GM19452 (cell line): ENCODE results near the gene MEF2B.
"Not testable (repeated sequence)": the region's sequence is repeated elsewhere in the genome, so short reads cannot be mapped to it uniquely, and the experiment has no call there.

ENCODE experiments used
- ATAC-seq: cut with Tn5 transposase; IDR thresholded peaks from one replicate; pipeline ENCODE4 v1.9.1; 2021; ENCODE audit not compliant: unreplicated experiment

The MEF2B gene

DNA sequence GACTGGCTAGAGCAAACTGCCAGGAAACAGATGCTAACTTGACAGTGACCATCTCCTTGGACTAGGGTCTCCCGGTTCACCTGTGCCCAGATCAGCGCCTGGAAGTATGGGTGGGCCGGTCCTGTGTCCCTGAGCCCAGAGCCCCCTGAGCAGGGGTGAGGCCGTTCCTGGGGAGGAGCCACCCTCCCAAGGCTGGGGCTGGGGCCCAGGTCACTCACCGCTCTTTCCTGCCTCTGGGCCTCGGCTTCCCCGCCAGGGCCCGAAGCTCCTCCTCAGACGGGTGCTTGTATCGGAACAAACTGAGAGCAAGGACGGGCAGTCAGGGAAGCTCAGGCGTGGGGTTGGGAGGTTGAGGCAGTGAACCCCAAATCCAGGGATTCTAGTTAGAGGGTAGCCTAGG lies 37.2 kb downstream of the MEF2B start:
- no peak for ATAC-seq

DNA sequence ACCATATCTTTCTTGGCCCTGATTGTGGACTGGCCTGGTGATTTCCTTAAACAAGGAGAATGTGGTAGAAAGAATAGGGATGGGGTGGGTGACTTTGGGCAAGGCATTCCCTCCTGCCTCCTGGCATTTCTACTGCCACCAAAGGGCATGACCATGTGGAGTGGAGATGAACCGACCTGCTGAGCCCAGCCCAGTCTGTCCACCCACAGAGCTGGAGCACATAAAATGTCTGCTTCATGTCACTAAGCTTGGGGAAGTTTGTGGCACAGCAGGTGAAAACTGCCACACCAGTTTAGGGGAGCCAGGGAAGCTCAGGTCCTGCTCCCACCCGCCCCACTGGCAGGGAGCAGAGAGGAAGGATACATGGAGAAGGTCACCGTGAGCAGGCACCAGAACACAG lies 38.1 kb downstream of the MEF2B start:
- ATAC-seq: no peak

DNA sequence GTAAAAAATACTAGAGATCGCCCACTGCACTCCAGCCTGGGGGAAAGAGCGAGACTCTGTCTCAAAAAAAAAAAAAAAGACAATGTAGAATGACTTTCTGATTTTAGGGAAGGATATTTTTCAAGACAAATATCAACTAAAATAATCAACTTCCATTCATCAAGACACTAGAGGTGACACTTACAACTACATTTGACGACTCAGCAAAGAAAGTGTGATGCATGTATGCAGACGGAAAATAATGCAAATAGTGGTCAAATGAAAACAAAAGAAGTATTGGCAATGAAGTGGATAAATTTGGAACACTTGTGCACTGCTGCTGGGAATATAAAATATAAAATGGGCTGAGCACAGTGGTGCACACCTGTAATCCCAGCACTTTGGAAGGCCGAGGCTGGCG lies 44.0 kb downstream of the MEF2B start:
- no peak for ATAC-seq

DNA sequence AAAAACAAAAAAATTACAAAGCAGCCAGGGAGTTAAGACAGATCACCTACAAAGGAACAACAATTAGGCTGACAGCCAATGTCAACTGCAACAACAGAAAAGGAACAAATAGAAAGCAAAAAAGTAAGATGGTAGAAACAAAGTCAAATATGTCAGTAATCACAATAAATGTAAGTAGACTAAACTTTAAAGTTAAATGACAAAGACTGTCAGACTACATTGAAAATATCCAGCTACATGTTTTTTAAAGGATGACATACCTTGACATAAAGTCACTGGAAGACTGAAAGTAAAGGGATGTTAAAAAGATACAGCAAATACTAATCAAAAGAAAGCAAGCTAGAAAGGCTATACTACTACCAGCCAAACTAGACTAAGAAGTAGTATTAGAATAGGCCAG lies 46.7 kb downstream of the MEF2B start:
- no peak for ATAC-seq

DNA sequence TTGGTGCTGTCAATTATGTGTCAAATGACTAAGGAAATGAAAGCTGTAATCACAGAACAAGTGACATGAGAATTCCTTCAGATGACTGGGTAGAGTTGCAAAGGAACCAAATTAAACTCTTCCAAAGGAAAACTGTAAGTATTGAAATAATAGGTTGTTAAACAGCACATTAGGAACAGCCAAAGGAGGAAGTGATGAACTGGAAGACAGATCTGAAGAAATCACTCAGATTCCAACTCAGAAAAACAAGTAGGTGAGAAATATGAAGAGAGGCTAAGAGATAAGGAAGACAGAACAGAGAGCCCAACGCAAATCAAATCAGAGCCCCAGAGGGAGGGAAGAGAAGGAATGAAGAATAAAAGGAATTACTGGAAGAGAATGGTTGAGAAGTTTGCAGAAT lies 47.2 kb downstream of the MEF2B start:
- no peak for ATAC-seq

DNA sequence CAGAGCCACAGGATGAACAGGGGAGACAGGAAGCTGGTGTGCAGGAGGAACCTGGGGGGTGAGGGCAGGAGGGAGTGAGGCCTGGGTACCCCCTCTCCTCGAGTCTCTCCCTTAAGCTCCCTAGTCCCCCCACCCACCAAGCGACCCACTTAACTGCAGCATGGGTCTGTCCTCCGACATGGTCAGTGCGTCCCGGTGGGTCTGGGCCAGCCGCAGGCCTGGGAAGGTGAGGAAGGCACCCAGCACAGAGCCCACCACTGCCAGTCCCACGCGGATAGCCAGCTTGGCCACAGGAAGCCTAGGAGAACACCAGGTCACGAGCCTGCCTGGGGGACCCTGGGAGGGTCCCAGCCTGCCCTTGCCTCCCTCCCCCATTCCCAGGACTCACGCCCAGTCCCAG lies 48.7 kb downstream of the MEF2B start:
- ATAC-seq: no peak

DNA sequence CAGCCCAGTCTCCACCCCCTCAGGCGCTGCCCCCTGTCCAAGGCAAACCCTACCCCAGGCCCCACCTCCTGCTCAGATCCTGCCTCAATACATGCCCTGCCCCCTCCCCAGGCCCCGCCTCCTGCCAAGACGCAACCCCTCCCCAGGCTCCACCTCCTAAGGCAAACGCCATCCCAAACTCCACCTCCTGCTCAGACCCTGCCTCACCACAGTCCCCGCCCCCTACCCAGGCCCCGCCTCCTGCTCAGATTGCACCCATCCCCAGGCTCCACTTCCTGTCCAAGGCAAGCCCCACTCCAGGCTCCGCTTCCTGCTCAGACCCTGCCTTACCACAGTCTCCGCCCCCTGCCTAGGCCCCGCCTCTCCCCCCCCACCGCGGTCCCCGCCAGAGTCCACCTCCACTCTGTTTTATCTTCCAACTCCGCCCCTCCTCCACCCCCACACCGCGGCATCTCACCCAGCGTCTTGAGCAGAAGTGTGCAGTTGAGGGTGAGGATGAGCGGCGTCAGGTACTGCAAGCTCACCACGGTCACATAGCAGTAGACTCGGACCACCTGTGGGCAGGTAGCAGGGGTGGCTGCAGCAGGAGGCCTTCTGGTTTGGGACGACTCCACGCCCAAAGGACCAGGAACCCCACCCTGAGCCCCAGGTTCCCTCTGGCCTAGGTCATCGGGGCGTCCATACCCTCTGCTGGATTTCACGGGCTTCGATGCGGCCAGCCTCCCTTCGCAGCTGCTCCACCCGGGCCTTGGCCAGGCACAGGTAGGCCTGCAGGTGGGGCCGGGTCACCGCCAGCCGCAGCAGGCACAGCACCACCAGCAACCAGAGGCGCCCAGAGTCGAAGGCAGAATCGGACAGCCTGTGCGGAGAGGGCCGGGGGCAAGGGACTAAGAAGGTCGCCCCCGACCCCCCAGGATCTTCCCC lies 49.5 kb downstream of the MEF2B start:
- no peak for ATAC-seq

DNA sequence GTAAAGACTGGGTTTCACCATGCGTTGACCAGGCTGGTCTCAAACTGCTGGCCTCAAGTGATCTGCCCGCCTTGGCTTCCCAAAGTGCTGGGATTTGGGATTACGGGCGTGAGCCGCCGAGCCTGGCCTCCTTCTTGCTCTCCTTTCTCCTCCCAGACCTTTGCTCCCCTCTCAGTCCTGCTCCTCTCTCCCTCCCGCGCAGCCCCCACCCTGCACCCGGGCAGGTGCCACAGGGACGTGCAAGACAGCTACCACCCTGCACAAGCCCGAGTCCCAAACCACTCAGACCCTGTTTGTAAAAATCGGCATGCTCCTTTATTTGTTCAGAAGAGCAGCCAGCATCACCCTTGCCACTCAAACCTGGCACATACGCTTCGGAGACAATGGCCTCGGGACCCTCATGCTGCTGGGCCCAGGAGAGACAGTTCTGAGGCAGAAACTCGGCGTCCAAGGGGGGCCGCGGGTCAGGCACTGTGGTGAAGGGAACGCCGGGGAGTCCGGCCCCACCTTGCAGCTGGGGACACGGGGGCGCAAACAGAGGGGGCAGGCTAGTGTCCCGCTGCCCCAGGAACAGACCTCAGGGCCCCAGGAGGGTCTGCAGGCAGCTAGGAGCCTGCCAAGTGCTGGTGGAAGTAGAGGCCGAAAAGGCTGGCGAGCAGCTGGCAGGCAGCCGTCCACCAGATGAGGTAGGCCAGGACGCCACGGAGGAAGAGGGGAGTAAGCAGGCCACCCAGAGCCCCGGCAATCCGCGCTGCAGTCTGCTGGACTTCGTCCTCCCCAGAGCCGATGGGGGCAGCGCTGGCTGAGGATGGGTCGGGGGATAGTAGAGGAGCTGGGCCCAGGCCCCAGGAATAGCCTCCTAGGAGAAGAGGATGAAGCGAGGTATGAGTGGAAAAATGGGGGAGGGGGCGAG lies 50.5 kb downstream of the MEF2B start:
- ATAC-seq: no peak

DNA sequence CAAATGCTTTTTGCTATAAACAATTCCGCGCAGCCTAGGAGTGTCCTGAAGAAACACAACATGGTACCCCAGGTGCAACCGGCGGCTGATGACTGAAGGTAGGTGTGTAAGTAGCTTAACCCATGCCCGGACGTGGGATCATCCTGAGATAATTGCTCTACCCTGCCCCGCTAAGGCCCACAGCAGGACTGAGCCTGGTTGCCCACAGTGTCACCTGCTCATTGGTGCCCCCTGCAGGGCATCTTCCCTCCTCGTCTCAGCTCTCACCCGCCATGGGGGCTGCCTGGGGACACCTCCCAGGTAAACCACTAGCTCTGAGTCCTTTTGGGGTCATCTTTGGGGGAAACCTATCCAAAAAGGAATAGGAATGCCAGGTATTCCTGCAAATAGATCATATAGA lies 54.1 kb downstream of the MEF2B start:
- ATAC-seq: no peak

DNA sequence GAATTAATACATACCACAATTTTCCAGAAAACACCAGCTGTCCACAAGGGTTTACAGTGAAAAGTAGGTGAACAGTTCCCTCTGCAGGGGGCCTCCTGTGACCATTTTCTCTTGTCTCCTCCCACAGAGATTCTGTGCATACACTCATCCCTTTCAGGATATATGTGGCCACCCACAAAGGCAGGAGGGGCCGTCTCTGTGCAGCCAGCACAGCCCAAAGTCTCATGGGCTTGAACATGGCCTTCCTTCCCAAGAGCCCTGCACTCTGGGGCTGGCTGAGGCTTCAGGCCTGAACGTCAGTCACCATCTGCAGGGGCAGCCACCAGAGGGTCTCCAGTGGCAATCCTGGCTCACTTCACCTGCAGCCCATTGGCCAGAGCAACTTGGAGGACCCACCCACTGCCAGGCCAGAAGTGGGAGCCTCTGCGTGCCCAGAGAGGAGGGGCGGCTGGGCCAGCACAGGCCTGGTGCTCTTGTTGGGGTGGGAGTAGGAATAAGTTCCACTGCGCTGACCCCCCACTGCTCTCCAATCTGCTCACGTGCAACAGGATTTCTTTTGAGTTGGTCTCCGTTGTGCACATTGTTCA lies 56.9 kb downstream of the MEF2B start:
- no peak for ATAC-seq

DNA sequence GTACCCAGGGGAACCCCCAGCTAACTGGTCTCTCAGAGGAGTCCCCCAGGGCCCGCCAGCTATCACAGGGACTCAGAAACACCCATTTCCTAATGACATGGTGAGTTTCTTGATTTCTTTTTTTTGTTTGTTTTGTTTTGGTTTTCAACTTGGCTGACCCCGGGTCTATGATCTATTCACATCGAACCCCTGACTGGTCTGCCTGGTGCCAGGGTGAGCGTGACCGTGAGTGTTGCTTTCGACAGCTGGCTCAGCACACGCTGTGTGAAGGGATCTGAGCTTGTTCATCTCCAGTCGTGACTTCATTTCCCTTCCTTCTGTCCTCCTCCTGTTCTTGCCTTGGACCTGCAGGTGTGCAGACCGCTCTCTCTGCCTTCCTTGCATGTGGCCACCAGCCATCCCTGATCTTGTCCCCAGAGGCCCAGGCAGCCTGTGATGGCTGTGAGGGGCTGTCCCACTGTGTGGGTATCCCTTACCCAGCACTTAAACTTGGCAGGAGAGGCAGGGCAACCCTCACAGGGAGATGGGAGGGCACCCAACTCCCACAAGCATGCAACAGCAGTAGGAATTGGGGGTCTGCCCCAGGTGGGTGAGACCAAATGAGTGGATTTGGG lies 58.0 kb downstream of the MEF2B start:
- ATAC-seq: no peak

DNA sequence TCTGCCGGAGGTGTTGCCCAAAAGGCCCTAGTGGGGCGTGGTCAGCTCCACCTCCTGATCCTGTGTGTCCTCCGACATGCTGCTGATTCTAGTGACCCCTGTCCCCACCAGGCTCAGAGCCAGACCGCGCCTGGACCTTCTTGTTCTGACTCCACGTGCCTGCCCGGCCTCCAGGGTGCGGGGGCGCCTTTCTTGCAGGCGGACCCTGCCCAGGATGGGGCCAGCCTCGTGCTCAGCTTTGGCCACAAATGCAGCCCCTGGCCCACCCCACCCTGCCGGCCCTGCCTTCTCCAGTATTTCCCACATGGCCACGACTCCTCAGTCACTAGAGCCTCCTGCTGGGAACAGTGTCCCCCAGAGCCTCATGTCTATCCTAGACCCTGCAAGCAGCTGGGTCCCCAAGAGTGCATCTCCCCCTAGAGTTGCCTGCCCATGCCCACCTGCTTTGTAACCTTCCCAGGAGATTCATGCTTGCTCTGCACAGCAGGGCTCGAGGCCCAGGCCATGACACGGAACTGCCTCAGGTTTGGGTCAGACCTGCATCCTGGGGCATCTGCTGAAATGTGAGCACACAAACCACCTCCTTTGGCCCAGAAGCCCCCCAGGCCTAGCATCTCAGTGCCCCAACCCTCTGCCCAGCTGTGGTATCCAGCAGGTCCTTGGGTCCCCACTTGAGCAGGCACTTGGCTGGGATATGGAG lies 58.8 kb downstream of the MEF2B start:
- ATAC-seq: no peak

DNA sequence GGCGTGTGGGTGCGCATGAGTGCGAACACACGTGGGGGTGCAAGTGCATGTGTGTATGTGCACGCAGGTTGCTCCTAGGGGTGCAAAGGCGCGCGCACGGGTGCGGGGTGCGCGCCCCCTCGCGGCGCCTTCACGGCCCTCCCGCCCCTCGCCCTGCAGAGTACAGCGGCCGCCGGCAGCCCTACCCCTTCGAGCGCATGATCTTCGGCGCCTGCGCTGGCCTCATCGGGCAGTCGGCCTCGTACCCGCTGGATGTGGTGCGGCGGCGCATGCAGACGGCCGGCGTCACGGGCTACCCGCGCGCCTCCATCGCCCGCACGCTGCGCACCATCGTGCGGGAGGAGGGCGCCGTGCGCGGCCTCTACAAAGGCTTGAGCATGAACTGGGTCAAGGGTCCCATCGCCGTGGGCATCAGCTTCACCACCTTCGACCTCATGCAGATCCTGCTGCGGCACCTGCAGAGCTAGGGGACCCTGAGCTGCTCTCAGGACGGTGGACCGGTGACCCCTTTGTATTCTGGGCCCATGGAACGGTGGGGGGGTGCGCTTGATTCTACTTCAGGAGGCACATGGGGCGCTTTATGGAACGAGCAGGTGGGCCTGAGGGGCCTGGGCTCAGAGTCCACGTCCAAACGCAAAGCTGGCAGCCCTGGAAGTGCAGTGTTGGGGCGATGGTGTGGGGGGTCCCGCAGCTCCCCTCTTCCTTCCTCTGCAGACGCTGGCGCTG lies 59.5 kb downstream of the MEF2B start:
- no peak for ATAC-seq

DNA sequence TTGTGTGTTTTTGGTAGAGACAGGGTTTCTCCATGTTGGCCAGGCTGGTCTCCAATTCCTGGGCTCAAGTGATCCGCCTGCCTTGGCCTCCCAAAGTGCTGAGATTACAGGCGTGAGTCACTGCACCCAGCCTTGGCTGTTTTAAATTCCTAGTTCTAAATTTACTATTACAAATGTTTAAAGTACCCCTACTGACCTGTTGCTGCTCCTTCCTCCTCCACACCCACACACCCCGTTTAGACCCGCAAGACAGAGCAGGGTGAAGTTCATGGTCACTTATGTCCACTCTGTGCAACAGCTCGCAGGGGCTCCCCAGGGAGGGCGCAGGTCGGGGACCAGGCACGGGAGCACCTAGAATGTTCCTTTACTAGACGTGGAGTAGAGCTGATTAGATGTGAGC lies 60.5 kb downstream of the MEF2B start:
- no peak for ATAC-seq

DNA sequence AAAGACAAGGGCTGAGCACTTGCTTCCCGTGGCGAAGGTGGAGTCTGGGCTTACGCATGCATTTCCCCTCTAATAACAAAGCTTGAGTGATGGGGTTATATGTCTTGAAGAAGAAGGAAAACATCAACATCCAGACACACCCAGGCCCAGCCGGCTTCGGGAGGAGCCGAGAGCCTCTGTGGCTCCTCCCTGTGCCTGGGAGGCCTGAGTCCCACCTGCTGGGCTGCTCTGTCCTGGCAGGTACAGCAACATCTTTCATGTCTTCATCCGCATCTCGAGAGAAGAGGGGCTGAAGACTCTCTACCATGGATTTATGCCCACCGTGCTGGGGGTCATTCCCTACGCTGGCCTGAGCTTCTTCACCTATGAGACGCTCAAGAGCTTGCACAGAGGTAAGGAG lies 62.4 kb downstream of the MEF2B start:
- ATAC-seq: no peak

DNA sequence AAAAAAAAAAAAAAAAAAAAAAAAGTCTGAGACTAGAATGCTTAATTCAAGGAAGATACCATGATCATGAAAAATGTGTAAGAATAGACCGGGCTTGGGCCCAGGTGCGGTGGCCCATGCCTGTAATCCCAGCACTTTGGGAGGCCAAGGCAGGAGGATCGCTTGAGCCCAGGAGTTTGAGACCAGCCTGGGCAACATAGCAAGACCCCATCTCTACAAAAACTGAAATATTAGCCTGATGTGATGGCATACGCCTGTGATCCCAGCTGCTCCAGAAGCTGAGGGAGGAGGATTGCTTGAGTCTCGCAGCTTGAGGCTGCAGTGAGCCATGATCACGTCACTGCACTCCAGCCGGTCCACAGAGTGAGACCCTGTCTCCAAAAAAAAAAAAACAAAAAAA lies 63.1 kb downstream of the MEF2B start:
- ATAC-seq: not testable (repeated sequence)

DNA sequence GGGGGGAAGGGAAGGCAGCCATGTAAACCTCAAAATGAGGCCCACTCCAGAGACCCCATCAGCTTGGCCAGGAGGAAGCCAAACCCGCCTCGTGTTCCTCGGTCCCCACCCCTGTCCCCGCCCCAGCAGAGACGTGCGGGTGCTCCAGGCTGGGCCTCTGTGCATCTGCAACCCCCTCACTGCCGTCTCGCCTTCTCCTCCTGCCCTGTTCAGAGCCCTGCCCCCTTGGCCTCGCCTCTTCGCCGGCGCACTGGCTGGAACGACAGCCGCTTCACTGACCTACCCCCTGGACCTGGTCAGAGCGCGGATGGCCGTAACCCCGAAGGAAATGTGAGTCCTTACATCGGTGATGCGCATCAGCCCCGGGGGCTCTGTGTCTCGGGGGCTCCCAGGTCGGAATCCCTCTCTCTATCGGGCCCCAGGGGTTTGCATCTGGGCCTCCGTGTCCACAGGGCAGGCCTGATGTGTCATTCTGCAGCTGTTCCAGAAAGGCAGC lies 64.0 kb downstream of the MEF2B start:
- no peak for ATAC-seq

DNA sequence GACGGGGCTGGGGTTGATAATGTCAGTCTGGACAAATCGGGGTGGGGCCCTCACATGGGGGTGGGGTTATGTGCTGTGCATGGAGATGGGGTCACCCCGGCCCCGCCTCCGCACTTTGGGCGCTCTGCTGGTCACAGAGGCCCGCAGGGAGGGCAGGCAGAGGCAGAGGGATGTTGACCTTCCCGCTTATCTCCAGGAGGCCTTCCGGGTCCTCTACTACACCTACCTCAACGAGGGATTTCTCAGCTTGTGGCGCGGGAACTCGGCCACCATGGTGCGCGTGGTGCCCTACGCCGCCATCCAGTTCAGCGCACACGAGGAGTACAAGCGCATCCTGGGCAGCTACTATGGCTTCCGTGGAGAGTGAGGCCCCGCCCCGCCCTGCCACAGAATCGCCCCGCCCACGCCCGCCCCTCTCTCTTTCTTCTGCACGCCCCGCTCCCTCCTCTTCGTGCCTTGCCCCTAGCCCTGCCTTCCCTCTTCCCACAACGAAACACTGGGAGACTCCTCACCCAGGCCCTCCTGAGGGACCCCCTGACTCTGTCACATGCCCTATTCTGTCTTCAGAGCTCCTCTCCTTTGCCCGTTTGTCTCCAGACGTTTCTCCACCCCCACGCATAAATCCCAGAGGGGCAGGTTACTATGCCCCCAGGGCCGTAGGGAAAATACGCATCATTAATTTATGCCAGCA lies 64.6 kb downstream of the MEF2B start:
- ATAC-seq: no peak

DNA sequence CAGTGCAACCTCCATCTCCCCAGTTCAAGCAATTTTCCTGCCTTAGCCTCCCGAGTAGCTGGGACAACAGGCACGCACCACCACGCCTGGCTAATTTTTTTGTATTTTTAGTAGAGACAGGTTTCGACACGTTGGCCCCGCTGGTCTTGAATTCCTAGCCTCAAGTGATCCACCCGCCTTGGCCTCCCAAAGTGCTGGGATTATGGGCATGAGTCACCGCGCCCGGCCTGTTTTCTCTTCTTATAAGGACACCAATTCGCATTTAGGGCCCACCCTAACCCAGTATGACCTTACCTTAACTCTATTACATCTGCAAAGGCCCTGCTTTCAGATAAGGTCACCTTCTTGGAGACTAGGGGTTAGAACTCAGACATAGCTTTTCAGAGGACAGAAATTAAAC lies 66.9 kb downstream of the MEF2B start:
- no peak for ATAC-seq
